SK-N-MC (cell line): ENCODE measurements around the gene PCDHGA10.
"Not testable (repeated sequence)": the region's sequence is repeated elsewhere in the genome, so short reads cannot be mapped to it uniquely, and the experiment has no call there.

Source experiments
- DNase-seq: peaks from one replicate; pipeline ENCODE4 v3.0.0-alpha.2; 2011; ENCODE audit warnings: low read depth, low spot score
- H3K27ac ChIP-seq: fragments of 200-600 bp; sonication (generic); 2 replicates; pipeline ENCODE4 v1.5.1; 2016; ENCODE audit warnings: mixed run types
- H3K36me3 ChIP-seq: fragments of 200-600 bp; sonication (generic); 2 replicates; pipeline ENCODE4 v1.6.1; 2017; ENCODE audit warnings: antibody characterized with exemption, low read length, mixed read lengths; ENCODE audit not compliant: insufficient read depth
- H3K4me3 ChIP-seq: fragments of 200-600 bp; sonication (generic); 2 replicates; pipeline ENCODE4 v1.5.1; 2016
- H3K9ac ChIP-seq: fragments of 200-600 bp; sonication (generic); 2 replicates; pipeline ENCODE4 v1.8.0; 2017; ENCODE audit warnings: mixed run types, mixed read lengths; ENCODE audit not compliant: insufficient read length
- H3K9me3 ChIP-seq: fragments of 200-600 bp; sonication (generic); 2 replicates; pipeline ENCODE4 v1.6.1; 2017; ENCODE audit warnings: low read depth, mild to moderate bottlenecking, antibody characterized with exemption, low read length, moderate library complexity, mixed read lengths
- EZH2 ChIP-seq: fragments of 200-600 bp; sonication (generic); IDR thresholded peaks from one replicate; pipeline ENCODE4 v1.6.1; 2017; ENCODE audit warnings: antibody characterized with exemption
- FOXP2 ChIP-seq: optimal IDR thresholded peaks from 2 replicates; pipeline ENCODE3; 2011; ENCODE audit warnings: mild to moderate bottlenecking, moderate library complexity; ENCODE audit not compliant: insufficient read depth; ENCODE audit errors: extremely low read length, control extremely low read depth
- POLR2AphosphoS5 ChIP-seq: IDR thresholded peaks from 2 replicates; pipeline ENCODE4 v1.6.1; 2012; ENCODE audit warnings: mild to moderate bottlenecking, low read depth, low read length, borderline replicate concordance

The PCDHGA10 gene

GRCh38 chr5:141419074-141419880 is 6.5 kb downstream of the PCDHGA10 start:
- no peak for TF ChIP-seq EZH2
- TF ChIP-seq POLR2AphosphoS5: no peak
- TF ChIP-seq FOXP2: no peak
- no peaks in the 10 kb centered on the region; the same call in 1 of the 2 replicates for H3K9me3 ChIP-seq
- H3K9ac ChIP-seq: no peak overlapping the region

DNA sequence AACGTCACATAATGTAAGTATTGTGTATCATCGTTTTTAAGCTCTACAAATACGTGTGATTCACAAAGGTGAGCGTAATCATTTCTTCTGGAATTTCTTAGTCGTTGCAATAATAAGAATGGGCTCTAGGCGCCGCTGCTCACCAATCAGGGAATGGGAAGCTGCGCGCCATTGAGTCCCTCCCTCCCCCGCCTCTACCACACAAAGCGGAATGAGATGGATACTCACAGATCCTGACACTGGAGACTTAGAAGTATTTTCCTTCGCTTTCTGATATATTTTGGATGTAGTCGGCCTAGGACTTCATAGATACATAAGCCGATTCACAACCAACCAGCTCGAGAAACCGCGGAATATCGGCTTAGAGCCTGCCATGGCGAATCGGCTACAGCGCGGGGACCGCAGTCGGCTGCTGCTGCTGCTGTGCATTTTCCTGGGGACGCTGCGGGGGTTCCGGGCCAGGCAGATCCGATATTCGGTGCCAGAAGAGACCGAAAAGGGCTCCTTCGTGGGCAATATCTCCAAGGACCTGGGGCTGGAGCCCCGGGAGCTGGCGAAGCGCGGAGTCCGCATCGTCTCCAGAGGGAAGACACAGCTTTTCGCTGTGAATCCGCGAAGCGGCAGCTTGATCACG is 8.2 kb downstream of the PCDHGA10 start, which contains the start of gene PCDHGA11:
Gene PCDHGA11 (plus strand): TSS at position 197 of the 634 bp plus-strand sequence. CDS start 177 bp downstream, at position 374.
- TF ChIP-seq FOXP2 (no peak), POLR2AphosphoS5 (no peak), EZH2 (no peak)
- Histone ChIP-seq H3K9ac (peak within 1 kb of the TSS; percentile 63), H3K4me3 (peak within 1 kb of the TSS; percentile 76), H3K27ac (0 out of 2 replicates have a peak within 1 kb of the TSS, but pooled peaks have one; percentile 19), H3K36me3 (peaks cover 6% of the 10 kb centered on the region; the same call in 1 of the 2 replicates), H3K9me3 (no peaks in the 10 kb centered on the region; the same call in 1 of the 2 replicates)
- DNase-seq: peak; percentile 55

More at GRCh38 chr5:141419074-141419880, 6.5 kb downstream of the PCDHGA10 start:
- H3K36me3 ChIP-seq: no peaks in the 10 kb centered on the region; the same call in 1 of the 2 replicates
- no peak overlapping the region for H3K4me3 ChIP-seq
- DNase-seq: no peak
- H3K27ac ChIP-seq: no peak overlapping the region

DNA sequence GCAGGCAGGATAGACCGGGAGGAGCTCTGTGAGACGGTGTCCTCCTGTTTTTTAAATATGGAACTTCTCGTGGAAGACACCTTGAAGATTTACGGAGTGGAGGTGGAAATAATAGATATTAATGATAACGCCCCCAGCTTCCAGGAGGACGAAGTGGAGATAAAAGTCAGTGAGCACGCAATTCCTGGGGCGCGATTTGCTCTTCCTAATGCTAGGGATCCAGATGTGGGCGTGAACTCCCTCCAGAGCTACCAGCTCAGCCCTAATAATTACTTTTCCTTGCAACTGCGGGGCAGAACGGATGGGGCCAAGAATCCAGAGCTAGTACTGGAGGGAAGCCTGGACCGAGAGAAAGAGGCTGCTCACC is 8.7 kb downstream of the PCDHGA10 start:
- TF ChIP-seq POLR2AphosphoS5: no peak
- no peak for TF ChIP-seq EZH2
- TF ChIP-seq FOXP2: no peak
- peak overlapping the region; percentile 63 for H3K9ac ChIP-seq
- peak overlapping the region; percentile 76 for H3K4me3 ChIP-seq
- no peaks in the 10 kb centered on the region; the same call in 1 of the 2 replicates for H3K9me3 ChIP-seq
- H3K36me3 ChIP-seq: peaks cover 6% of the 10 kb centered on the region; the same call in 1 of the 2 replicates
- no peak for DNase-seq
- H3K27ac ChIP-seq: 0 out of 2 replicates have a peak overlapping the region, but pooled peaks have one; percentile 19

DNA sequence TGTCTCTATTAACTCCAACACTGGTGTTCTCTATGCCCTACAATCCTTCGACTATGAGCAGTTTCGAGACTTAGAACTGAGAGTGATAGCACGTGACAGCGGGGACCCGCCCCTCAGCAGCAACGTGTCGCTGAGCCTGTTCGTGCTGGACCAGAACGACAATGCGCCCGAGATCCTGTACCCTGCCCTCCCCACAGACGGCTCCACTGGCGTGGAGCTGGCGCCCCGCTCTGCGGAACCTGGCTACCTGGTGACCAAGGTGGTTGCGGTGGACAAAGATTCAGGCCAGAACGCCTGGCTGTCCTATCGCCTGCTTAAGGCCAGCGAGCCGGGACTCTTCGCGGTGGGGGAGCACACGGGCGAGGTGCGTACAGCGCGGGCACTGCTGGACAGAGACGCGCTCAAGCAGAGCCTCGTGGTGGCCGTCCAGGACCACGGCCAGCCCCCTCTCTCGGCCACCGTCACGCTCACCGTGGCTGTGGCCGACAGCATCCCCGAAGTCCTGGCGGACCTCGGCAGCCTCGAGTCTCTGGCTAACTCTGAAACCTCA is 10.0 kb downstream of the PCDHGA10 start:
- no peaks in the 10 kb centered on the region; the same call in 1 of the 2 replicates for H3K9me3 ChIP-seq
- no peak for DNase-seq
- no peak overlapping the region for H3K27ac ChIP-seq
- H3K36me3 ChIP-seq: peaks cover 12% of the 10 kb centered on the region
- no peak overlapping the region for H3K4me3 ChIP-seq
- TF ChIP-seq POLR2AphosphoS5 (no peak), FOXP2 (no peak), EZH2 (no peak)
- no peak overlapping the region for H3K9ac ChIP-seq

GRCh38 chr5:141427783-141428426 is 15.1 kb downstream of the PCDHGA10 start:
- DNase-seq: no peak
- Histone ChIP-seq H3K27ac (no peak overlapping the region), H3K4me3 (no peak overlapping the region), H3K9ac (no peak overlapping the region), H3K36me3 (peaks cover 25% of the 10 kb centered on the region), H3K9me3 (no peaks in the 10 kb centered on the region)
- TF ChIP-seq FOXP2: no peak
- no peak for TF ChIP-seq POLR2AphosphoS5
- no peak for TF ChIP-seq EZH2

DNA sequence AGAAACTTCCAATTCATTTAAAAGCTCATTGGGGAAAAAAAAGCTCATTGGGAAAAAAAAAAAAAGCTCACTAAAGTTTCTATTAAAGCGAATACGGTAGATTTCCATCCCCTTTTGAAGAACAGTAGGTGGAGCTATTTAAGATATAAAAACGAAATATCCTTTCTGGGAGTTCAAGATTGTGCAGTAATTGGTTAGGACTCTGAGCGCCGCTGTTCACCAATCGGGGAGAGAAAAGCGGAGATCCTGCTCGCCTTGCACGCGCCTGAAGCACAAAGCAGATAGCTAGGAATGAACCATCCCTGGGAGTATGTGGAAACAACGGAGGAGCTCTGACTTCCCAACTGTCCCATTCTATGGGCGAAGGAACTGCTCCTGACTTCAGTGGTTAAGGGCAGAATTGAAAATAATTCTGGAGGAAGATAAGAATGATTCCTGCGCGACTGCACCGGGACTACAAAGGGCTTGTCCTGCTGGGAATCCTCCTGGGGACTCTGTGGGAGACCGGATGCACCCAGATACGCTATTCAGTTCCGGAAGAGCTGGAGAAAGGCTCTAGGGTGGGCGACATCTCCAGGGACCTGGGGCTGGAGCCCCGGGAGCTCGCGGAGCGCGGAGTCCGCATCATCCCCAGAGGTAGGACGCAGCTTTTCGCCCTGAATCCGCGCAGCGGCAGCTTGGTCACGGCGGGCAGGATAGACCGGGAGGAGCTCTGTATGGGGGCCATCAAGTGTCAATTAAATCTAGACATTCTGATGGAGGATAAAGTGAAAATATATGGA is 17.7 kb downstream of the PCDHGA10 start, which contains the start of gene PCDHGA12:
Gene PCDHGA12 (plus strand): TSS at position 176 of the 782 bp plus-strand sequence. CDS start 253 bp downstream, at position 429.
- TF ChIP-seq EZH2 (no peak), FOXP2 (no peak), POLR2AphosphoS5 (no peak)
- no peaks in the 10 kb centered on the region for H3K9me3 ChIP-seq
- H3K36me3 ChIP-seq: peaks cover 19% of the 10 kb centered on the region; the same call in 1 of the 2 replicates
- no peak within 1 kb of the TSS for H3K4me3 ChIP-seq
- DNase-seq: no peak
- H3K9ac ChIP-seq: no peak within 1 kb of the TSS
- no peak within 1 kb of the TSS for H3K27ac ChIP-seq

GRCh38 chr5:141431286-141431685 is 18.5 kb downstream of the PCDHGA10 start:
- TF ChIP-seq EZH2 (no peak), FOXP2 (no peak), POLR2AphosphoS5 (no peak)
- Histone ChIP-seq H3K9me3 (no peaks in the 10 kb centered on the region), H3K27ac (no peak overlapping the region), H3K36me3 (peaks cover 19% of the 10 kb centered on the region; the same call in 1 of the 2 replicates), H3K4me3 (no peak overlapping the region), H3K9ac (no peak overlapping the region)
- DNase-seq: no peak

- not testable (repeated sequence) for H3K9ac ChIP-seq, H3K4me3 ChIP-seq, DNase-seq, H3K27ac ChIP-seq, H3K9me3 ChIP-seq
- H3K36me3 ChIP-seq: peaks cover 14% of the 10 kb centered on the region; the same call in 1 of the 2 replicates
Observed at GRCh38 chr5:141432308-141432707, 19.5 kb downstream of the PCDHGA10 start.

DNA sequence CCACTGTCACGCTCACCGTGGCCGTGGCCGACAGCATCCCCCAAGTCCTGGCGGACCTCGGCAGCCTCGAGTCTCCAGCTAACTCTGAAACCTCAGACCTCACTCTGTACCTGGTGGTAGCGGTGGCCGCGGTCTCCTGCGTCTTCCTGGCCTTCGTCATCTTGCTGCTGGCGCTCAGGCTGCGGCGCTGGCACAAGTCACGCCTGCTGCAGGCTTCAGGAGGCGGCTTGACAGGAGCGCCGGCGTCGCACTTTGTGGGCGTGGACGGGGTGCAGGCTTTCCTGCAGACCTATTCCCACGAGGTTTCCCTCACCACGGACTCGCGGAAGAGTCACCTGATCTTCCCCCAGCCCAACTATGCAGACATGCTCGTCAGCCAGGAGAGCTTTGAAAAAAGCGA is 19.9 kb downstream of the PCDHGA10 start:
- H3K36me3 ChIP-seq: peaks cover 14% of the 10 kb centered on the region; the same call in 1 of the 2 replicates
- not testable (repeated sequence) for DNase-seq, H3K9me3 ChIP-seq, H3K4me3 ChIP-seq, H3K27ac ChIP-seq, H3K9ac ChIP-seq
